GM19463 (cell line): Measurements from ENCODE around the gene LRRFIP1.
"Not testable (repeated sequence)": the region's sequence is repeated elsewhere in the genome, so short reads cannot be mapped to it uniquely, and the experiment has no call there.

Experiments
- ATAC-seq: cut with Tn5 transposase; IDR thresholded peaks from one replicate; pipeline ENCODE4 v1.9.1; 2021; ENCODE audit warnings: mild to moderate bottlenecking, moderate library complexity; ENCODE audit not compliant: unreplicated experiment

The LRRFIP1 gene, protein sequence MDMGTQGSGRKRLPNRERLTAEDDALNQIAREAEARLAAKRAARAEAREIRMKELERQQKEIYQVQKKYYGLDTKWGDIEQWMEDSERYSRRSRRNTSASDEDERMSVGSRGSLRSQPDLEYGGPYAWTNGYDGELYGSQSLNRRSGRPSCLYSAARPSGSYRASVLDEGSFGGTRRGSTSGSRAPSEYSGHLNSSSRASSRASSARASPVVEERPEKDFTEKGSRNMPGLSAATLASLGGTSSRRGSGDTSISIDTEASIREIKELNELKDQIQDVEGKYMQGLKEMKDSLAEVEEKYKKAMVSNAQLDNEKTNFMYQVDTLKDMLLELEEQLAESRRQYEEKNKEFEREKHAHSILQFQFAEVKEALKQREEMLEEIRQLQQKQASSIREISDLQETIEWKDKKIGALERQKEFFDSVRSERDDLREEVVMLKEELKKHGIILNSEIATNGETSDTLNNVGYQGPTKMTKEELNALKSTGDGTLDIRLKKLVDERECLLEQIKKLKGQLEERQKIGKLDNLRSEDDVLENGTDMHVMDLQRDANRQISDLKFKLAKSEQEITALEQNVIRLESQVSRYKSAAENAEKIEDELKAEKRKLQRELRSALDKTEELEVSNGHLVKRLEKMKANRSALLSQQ

GRCh38 chr2:237627441-237628246 is at the start of gene LRRFIP1:
TSS of gene LRRFIP1 (plus strand) at chr2:237627587. CDS start at chr2:237627645, 58 bp downstream.
- ATAC-seq = no peak

DNA sequence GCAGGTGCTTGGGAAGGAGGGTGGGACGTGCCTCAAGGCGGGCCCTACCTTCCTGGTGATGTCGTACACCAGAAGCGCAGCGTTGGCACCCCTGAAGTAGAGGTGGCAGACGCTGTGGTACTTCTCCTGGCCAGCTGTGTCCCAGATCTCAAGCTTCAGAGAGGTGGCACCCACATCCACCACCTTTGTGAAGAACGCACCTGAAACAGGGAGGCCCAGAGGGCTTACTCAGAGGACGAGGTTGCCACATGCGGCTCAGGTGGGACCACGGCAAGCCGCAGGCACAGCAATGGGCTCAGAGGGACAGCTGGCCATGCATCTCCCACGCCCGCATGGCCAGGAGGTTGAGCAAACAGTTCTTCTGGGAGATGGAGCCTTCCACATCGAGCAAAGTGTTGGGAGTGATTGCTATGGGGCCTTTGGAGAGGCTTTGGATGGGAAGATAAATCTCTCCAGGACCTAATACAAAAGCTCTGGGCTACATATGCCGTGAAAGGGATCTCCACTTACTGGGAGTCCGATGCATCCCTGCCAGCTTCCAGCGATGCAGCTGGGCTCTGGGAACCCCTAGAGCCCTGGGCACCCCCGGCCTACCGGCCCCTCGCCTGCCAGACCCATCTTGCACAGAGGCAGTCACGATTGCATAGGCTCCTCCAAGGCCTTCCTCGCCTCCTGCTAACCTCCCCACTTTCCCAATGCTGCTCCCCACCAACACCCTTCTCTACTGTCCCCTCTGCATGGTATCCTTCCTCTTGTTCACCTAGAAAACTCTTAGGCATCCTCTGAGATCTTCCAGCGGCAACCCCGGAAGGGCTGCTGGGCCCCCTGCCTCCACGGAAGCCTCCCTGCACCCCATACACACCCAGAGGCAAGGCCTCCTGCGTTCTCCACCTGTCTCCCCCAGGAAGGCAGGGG is 49.2 kb upstream of the LRRFIP1 start:
- ATAC-seq = no peak

GRCh38 chr2:237581326-237581725 is 46.1 kb upstream of the LRRFIP1 start:
- no peak for ATAC-seq

GRCh38 chr2:237581751-237582746 is 45.3 kb upstream of the LRRFIP1 start:
- no peak for ATAC-seq

DNA sequence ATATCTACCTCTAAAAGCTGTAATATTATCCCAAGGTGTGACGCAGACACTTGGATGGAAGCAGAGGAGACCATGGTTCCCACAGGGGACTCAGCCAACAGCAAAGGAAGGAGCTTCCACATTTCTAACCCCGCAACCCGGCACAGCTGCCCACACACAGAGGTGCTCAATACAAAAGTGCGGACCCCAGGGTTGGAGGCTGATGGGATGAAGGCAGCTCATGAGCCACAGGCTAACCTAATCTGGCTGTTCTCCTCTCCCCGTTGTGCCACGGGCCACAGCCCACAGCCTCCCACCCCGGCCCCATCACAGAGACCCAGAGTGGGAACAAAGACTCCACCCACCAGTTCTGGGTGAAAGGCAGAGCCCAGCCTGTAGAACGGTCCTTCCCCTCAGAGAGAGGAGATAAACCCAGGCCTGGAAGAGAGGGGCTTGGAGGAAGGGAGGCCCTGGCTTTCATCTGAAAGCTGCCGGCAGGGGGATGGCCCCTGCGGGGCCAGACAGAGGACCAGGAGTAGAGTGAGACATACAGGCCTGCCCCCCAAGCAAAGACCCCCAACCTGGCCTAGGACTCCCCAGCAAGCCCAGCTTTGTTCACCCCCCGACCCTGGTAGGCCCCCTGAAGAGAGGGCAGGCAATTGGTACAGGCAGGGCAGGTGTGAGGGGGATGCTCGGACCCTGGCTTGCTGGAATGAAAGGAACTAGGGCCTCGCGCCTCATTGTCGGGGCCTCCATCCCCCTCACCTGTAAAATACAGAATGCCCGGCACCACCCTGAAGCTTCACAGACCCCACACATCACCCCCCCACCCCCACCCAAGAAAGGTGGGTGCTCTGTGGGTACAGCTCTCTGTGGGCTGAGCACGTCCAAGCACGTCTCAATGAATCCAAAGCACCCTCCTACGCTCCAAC is 43.7 kb upstream of the LRRFIP1 start:
- no peak for ATAC-seq

GRCh38 chr2:237585590-237586221 is 41.7 kb upstream of the LRRFIP1 start:
- ATAC-seq = no peak

DNA sequence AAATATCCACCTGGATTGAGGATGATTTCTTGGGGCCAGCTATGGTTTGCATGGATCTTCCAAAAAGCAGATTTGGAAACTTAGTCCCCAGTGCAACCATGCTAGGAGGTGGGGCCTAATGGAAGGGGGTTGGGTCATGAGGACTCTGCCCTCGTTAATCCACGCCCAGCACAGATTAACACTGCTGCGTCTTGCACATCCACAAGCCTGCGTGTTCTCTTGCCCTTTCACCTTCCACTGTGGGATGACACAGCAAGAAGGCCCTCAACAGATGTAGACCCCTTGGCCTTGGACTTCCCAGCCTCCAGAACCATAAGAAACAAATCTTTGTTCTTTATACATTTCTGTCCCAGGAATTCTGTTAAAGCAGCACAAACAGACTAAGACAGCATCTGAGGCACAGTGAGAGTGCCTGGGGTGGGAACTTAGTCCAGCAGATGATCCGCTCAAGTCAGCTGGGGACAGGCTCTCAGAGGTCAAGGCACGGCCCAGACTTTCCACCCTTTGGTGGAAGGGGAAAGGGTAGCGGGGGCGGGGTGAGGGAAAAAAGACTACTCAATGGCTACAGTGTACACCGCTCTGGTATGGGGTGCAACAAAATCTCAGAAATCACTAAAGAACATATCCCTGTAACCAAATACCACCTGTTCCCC is 39.2 kb upstream of the LRRFIP1 start:
- ATAC-seq = no peak

DNA sequence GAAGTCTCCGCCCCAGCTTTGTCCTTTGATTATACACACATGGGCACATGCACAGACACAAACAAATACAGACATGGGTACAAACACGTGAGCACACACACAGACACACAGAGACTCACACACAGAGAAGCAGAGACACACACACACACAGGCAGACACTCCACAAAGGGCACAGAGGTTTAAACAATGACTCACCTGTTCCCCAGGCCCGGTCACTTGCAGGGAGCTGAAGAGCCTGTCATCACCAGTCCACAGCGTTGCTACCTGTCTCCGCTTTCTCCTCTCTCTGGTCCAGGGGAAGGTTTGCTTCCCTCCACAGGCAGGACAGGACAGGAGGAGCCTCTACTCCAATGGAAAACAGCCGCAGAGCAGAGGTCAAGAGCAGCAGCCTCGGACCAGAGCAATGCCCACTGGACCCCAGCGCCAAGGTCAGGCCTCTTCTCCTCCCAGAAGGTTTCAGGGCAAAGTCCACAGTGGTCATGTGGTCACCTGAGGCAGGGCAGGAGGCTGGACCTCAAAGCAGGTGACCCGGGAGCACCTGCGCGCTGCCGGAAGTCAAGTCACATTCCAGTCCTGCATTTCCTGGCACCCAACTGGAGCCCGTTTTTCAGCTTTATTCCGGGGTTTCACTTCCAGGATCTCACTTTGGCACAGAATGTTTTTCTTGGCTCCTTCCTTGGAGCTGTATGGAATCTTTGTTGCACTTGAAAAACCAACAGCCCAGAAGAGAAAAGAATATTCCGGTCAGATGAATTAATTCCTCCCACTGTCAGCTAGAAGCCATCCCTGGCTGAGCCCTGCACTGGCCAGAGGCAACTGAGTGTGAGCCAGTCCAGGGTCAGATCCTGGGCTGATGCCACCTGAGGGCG is 36.9 kb upstream of the LRRFIP1 start, which contains the start of gene RAB17:
TSS of gene RAB17 (minus strand) at position 463 of the 869 bp plus-strand sequence. CDS start 4,580 bp downstream, outside the sequence.
- no peak for ATAC-seq

- no peak for ATAC-seq
Measured at GRCh38 chr2:237591141-237591881, 36.1 kb upstream of the LRRFIP1 start.

DNA sequence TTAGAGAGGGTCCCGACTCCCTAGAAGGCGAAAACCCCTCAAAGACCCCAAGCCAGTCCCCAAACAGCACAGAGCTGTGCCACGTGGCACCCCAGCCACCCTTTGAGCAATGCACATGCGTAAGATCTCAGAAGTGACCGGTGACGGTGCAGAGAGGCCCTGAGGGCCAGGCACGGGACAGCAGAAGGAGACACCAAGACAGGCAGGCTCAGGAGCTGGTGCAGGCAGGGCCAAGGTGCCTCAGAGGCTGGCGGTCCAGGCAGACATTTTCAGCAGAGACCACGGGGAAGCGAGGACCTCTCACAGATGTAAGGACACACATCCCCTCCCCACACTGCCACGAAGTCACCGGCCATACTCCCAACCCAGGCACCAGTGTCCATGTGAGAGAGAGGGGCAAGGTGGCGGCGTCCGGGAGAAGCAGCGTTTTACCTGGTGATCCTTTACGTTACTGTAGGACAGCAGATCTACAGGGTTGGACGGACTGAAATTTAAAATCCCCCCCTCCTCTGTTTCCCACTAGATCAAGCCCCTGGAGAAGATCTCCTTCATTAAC is 34.9 kb upstream of the LRRFIP1 start:
- no peak for ATAC-seq

- no peak for ATAC-seq
Measured at GRCh38 chr2:237593036-237593435, 34.4 kb upstream of the LRRFIP1 start.

- no peak for ATAC-seq
Measured at GRCh38 chr2:237593596-237594320, 33.6 kb upstream of the LRRFIP1 start.

- ATAC-seq = no peak
Measured at GRCh38 chr2:237594514-237594871, 32.9 kb upstream of the LRRFIP1 start.

DNA sequence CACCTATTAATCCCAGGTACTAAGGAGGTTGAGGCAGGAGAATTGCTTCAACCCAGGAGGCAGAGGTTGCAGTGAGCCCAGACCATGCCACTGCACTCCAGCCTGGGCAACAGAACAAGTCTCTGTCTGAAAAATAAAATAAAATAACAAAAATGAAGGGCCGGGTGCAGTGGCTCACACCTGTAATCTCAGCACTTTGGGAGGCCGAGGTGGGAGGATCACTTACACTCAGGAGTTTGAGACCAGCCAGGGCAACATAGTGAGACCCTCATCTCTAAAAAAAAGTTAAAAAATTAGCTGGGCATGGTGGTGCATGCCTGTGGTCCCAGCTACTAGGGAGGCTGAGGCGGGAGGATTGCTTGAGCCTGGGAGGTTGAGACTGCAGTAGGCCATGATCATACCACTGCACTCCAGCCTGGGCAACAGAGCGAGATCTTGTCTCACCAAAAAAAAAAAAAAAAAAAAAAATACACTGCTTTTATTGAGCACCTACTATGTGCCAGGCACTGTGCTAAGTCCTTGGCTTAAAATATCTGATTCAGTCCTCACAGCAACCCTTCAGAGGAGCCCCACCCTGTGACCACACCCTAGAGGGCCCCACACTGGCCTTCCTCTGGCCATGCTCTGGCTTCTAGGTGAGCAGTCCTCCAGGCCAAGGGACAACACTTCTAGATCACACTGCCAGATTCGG is 31.4 kb upstream of the LRRFIP1 start:
- not testable (repeated sequence) for ATAC-seq
